Muscle layer of duodenum (tissue), 2 donors: ENCODE data around the gene CCDC106.

Experiments used
- H3K27ac ChIP-seq: one replicate; pipeline ENCODE4 v1.7.0; 2013; ENCODE audit warnings: mild to moderate bottlenecking, low read length
- H3K27me3 ChIP-seq: one replicate; pipeline ENCODE4 v1.7.0; 2013; ENCODE audit warnings: low read depth, mild to moderate bottlenecking, control low read depth, low read length
- H3K36me3 ChIP-seq, 2 donors: one replicate each; pipeline ENCODE4 v1.7.0; 2013; ENCODE audit warnings: low read length in 2 of 2, control low read depth in 1 of 2, mild to moderate bottlenecking in 1 of 2; ENCODE audit not compliant: insufficient read depth in 2 of 2, control insufficient read depth in 1 of 2
- H3K4me1 ChIP-seq, 2 donors: one replicate each; pipeline ENCODE4 v1.7.0; 2013; ENCODE audit warnings: low read length in 2 of 2, mild to moderate bottlenecking in 2 of 2, control low read depth in 1 of 2, moderate library complexity in 1 of 2; ENCODE audit not compliant: insufficient read depth in 2 of 2, control insufficient read depth in 1 of 2
- H3K4me3 ChIP-seq, 2 donors: one replicate each; pipeline ENCODE4 v1.7.0; 2013; ENCODE audit warnings: low read length in 2 of 2, low read depth in 1 of 2, mild to moderate bottlenecking in 1 of 2
- H3K9me3 ChIP-seq, 2 donors: one replicate each; pipeline ENCODE4 v1.7.0; 2013; ENCODE audit warnings: low read length in 2 of 2, control low read depth in 1 of 2, mild to moderate bottlenecking in 1 of 2; ENCODE audit not compliant: control insufficient read depth in 1 of 2
- donor health status: healthy.

Gene CCDC106

GRCh38 chr19:55646889-55647731, 902 bp upstream of the CCDC106 start:
- Histone ChIP-seq H3K9me3 (no peaks in the 10 kb centered on the region), H3K27ac (peak overlapping the region; percentile 51), H3K36me3 (peaks cover 4 to 14% of the 10 kb centered on the region in 2 donors), H3K4me3 (peak overlapping the region; percentile 67 to 88), H3K27me3 (no peaks in the 10 kb centered on the region), H3K4me1 (peaks cover 5 to 53% of the 10 kb centered on the region in 2 donors)

- no peaks in the 10 kb centered on the region for H3K9me3 ChIP-seq
- peaks cover 5 to 45% of the 10 kb centered on the region in 2 donors for H3K4me1 ChIP-seq
- H3K27ac ChIP-seq = peak overlapping the region; percentile 45
Measured at GRCh38 chr19:55648585-55649267, 714 bp downstream of the CCDC106 start.

GRCh38 chr19:55649268-55650125, 1.5 kb downstream of the CCDC106 start:
- Histone ChIP-seq H3K4me1 (peaks cover 5 to 38% of the 10 kb centered on the region in 2 donors), H3K4me3 (peak overlapping the region; percentile 67 to 88), H3K27ac (no peak overlapping the region), H3K36me3 (peaks cover 4 to 20% of the 10 kb centered on the region in 2 donors), H3K27me3 (no peaks in the 10 kb centered on the region), H3K9me3 (no peaks in the 10 kb centered on the region)

More at GRCh38 chr19:55648585-55649267, 714 bp downstream of the CCDC106 start:
- Histone ChIP-seq H3K4me3 (peak overlapping the region; percentile 67 to 88), H3K27me3 (no peaks in the 10 kb centered on the region), H3K36me3 (peaks cover 4 to 14% of the 10 kb centered on the region in 2 donors)

GRCh38 chr19:55650126-55650557, 2.1 kb downstream of the CCDC106 start:
- Histone ChIP-seq H3K4me1 (peaks cover 5 to 33% of the 10 kb centered on the region in 2 donors), H3K9me3 (no peaks in the 10 kb centered on the region), H3K36me3 (peaks cover 3 to 18% of the 10 kb centered on the region in 2 donors), H3K27me3 (no peaks in the 10 kb centered on the region), H3K27ac (no peak overlapping the region), H3K4me3 (no peak overlapping the region)

- Histone ChIP-seq H3K9me3 (no peaks in the 10 kb centered on the region), H3K27me3 (no peaks in the 10 kb centered on the region), H3K27ac (no peak overlapping the region), H3K4me1 (peaks cover 5 to 33% of the 10 kb centered on the region in 2 donors), H3K4me3 (no peak overlapping the region), H3K36me3 (peaks cover 0 to 15% of the 10 kb centered on the region in 2 donors)
Measured at GRCh38 chr19:55650602-55651230, 2.7 kb downstream of the CCDC106 start.

GRCh38 chr19:55651236-55651635, 3.2 kb downstream of the CCDC106 start:
- no peak overlapping the region for H3K27ac ChIP-seq
- no peak overlapping the region for H3K4me3 ChIP-seq
- no peaks in the 10 kb centered on the region for H3K9me3 ChIP-seq
- no peaks in the 10 kb centered on the region for H3K27me3 ChIP-seq
- peaks cover 0 to 13% of the 10 kb centered on the region in 2 donors for H3K36me3 ChIP-seq
- peaks cover 10 to 38% of the 10 kb centered on the region in 2 donors for H3K4me1 ChIP-seq

- no peaks in the 10 kb centered on the region for H3K27me3 ChIP-seq
- no peak overlapping the region for H3K27ac ChIP-seq
- no peak overlapping the region for H3K4me3 ChIP-seq
- H3K9me3 ChIP-seq = no peaks in the 10 kb centered on the region
- H3K4me1 ChIP-seq = peaks cover 16 to 43% of the 10 kb centered on the region in 2 donors
- H3K36me3 ChIP-seq = peaks cover 0 to 13% of the 10 kb centered on the region in 2 donors
Measured at GRCh38 chr19:55652311-55653128, 4.5 kb downstream of the CCDC106 start.

GRCh38 chr19:55653651-55654322, 5.8 kb downstream of the CCDC106 start:
- Histone ChIP-seq H3K27me3 (no peaks in the 10 kb centered on the region), H3K9me3 (no peaks in the 10 kb centered on the region), H3K36me3 (peaks cover 0 to 14% of the 10 kb centered on the region in 2 donors), H3K4me3 (peak overlapping the region; percentile 91 to 95), H3K4me1 (peaks cover 24 to 48% of the 10 kb centered on the region in 2 donors), H3K27ac (peak overlapping the region; percentile 99)

- peak overlapping the region; percentile 91 to 95 for H3K4me3 ChIP-seq
- H3K9me3 ChIP-seq = no peaks in the 10 kb centered on the region
- peak overlapping the region; percentile 99 for H3K27ac ChIP-seq
- peaks cover 0 to 20% of the 10 kb centered on the region in 2 donors for H3K36me3 ChIP-seq
- peaks cover 24 to 48% of the 10 kb centered on the region in 2 donors for H3K4me1 ChIP-seq
- H3K27me3 ChIP-seq = no peaks in the 10 kb centered on the region
Measured at GRCh38 chr19:55654323-55654867, 6.4 kb downstream of the CCDC106 start.
